Measurements from ENCODE around the gene TSC22D2.

Gene TSC22D2

DNA sequence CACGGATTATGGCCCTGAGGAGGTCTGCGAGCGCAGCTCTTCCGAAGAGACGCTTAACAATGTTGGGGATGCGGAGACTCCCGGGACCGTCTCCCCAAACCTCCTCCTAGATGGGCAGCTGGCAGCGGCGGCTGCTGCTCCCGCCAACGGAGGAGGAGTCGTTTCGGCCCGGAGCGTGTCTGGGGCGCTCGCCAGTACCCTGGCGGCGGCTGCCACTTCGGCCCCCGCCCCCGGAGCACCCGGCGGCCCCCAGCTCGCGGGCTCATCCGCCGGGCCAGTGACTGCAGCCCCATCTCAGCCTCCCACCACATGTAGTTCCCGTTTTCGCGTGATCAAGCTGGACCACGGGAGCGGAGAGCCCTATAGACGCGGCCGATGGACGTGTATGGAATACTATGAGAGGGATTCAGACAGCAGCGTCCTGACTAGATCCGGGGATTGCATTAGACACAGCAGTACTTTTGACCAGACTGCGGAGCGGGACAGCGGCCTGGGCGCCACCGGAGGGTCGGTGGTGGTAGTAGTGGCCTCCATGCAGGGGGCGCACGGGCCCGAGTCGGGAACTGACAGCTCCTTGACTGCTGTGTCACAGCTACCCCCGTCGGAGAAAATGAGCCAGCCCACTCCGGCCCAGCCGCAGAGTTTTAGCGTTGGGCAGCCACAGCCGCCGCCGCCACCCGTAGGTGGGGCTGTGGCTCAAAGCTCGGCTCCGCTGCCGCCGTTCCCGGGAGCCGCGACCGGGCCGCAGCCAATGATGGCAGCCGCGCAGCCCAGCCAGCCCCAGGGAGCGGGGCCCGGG lies 1.6 kb downstream of the TSC22D2 start:
- peak; percentile 52 for DNase-seq
- in situ Hi-C loops (cut with HindIII; ENCODE audit: low pct_ligation_motif_present, low pct_unique_long_range_greater_than_20kb, low sequenced_read_pairs) = no loop called here

DNA sequence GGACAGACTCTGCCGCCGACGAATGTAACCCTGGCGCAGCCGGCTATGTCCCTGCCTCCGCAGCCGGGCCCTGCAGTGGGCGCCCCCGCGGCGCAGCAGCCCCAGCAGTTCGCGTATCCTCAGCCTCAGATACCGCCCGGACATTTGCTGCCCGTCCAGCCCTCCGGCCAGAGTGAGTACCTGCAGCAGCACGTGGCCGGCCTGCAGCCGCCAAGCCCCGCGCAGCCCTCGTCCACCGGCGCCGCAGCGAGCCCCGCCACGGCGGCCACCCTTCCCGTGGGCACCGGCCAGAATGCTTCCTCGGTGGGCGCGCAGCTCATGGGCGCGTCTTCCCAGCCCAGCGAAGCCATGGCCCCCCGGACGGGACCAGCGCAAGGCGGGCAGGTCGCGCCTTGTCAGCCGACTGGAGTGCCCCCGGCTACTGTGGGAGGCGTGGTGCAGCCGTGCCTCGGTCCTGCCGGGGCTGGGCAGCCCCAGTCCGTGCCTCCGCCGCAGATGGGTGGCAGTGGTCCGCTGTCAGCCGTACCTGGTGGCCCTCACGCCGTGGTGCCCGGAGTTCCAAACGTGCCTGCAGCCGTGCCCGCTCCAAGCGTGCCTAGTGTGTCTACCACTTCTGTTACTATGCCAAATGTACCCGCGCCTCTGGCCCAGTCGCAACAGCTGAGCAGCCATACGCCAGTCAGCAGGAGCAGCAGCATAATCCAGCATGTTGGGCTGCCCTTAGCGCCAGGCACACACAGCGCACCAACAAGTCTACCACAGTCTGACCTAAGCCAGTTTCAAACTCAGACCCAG lies 2.4 kb downstream of the TSC22D2 start:
- in situ Hi-C loops (cut with HindIII; ENCODE audit: low pct_ligation_motif_present, low pct_unique_long_range_greater_than_20kb, low sequenced_read_pairs) = no loop called here
- DNase-seq = peak; percentile 24

DNA sequence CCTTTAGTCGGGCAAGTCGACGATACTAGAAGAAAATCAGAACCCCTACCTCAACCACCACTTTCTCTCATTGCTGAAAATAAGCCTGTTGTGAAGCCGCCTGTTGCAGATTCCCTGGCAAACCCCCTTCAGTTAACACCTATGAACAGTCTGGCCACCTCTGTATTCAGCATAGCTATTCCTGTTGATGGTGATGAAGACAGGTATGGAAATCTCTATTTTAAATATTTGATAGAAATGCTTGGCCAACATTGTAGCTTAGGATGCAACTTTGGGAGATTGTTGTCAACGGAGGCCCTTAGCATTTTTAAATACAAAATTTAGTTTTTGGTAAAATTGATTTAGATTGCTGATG lies 3.0 kb downstream of the TSC22D2 start:
- no peak for DNase-seq
- in situ Hi-C loops (cut with HindIII; ENCODE audit: low pct_ligation_motif_present, low pct_unique_long_range_greater_than_20kb, low sequenced_read_pairs) = no loop called here

DNA sequence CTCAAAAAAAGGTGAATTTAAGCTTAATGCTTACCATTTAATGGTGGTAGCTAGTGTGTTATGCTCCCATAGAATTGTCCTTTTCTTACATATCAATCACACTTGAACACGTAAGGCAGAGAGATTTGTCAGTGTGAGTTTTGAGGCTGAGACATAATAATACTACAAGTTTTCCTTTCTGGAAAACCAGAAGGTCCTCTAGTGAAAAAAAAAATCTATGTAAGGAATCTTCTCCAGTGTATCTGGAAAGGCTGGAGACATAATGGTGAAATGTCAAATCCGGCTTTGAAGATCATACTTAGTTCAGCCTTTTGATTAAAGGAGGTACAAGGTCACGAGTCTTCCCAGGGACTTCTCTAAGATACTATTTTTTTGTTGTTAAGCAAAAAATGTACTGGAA lies 3.4 kb downstream of the TSC22D2 start:
- no peak for DNase-seq
- in situ Hi-C loops (cut with HindIII; ENCODE audit: low pct_ligation_motif_present, low pct_unique_long_range_greater_than_20kb, low sequenced_read_pairs) = no loop called here

DNA sequence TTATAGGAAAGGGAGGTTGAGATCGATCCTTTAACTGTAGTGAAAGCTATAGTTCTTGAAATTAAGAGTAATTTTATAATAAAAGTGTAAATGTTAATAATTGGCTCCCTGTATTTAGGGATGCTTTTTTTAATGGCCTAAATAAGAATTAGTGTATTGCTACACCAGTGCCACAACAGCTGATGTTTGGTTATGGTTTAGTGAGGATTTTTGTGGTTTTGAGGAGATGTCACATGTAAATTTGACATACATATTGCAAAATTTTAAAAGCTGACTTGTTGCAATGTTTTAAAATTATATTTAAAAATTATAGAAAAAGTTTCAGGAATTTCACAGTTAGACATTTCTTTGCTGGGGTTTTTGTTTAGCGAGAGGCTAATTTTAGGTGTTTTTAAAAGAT lies 3.9 kb downstream of the TSC22D2 start:
- in situ Hi-C loops (cut with HindIII; ENCODE audit: low pct_ligation_motif_present, low pct_unique_long_range_greater_than_20kb, low sequenced_read_pairs) = no loop called here
- DNase-seq = no peak

DNA sequence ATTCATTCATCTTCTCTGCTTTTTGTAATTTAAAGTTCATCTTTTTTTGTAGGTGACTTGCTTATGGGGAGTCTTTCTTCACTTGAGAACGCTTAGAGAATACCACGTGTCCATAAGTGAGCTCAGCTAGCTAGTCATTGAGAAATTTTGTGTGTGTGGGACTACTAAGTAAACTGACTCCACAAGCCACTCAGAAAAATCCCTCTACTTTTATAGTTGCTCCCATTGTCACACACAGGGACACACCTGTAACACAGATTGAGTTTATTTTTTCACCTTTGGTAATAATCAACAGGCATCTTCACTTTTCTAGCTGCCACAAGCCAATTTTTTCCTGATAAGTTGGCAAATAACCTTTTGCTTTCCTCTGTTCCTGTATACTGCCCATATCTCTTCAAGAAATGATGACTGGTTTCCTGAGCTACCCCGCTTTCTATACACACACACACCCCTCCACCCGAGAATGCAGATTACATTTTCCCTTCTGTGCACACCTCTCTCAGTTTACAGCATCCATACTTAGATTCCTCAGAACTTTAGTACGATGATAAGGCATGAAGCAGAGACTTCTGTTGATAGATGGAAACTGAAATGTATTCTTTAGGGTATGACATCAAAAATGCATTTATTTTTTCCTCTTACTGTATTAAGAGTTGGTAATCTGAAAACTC lies 4.6 kb downstream of the TSC22D2 start:
- in situ Hi-C loops (cut with HindIII; ENCODE audit: low pct_ligation_motif_present, low pct_unique_long_range_greater_than_20kb, low sequenced_read_pairs) = no loop called here
- peak; percentile 35 for DNase-seq

DNA sequence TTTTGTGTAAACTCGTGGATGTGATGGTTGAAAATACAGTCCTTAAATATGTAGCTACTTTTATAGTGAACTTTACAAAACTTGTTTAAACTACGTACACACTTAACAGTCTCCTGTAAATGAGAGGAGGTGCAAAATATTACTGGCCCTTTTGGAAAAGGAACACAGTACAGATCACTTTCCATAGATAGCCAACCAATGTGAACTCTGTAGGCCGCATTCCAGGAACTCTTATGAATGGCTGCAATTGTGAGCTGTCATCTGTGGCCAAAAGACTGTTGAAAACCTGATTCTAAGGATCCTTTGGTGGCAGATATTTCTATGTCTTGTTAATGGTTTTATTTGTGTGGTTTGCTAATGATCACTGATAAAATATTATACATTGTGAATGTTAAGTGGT lies 6.2 kb downstream of the TSC22D2 start:
- peak; percentile 32 for DNase-seq
- in situ Hi-C loops (cut with HindIII; ENCODE audit: low pct_ligation_motif_present, low pct_unique_long_range_greater_than_20kb, low sequenced_read_pairs) = no loop called here

DNA sequence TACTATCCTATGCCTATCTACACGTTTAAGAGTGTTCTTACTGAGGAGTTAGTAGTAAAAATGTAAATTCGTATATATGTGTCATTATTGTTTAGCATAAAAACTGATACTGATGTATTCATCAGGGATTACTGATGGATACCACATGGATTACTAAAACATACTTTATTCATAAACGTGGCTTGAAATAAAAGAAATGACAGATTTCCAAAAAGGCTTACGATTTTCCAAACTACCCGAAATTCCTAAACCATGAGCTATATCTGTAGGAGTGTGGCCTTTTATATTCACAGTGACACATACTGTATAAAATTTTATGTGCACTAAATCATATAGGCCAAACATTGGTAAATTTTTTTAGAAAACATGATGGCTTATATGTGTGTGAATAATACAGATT lies 6.9 kb downstream of the TSC22D2 start:
- in situ Hi-C loops (cut with HindIII; ENCODE audit: low pct_ligation_motif_present, low pct_unique_long_range_greater_than_20kb, low sequenced_read_pairs) = no loop called here
- DNase-seq = no peak

DNA sequence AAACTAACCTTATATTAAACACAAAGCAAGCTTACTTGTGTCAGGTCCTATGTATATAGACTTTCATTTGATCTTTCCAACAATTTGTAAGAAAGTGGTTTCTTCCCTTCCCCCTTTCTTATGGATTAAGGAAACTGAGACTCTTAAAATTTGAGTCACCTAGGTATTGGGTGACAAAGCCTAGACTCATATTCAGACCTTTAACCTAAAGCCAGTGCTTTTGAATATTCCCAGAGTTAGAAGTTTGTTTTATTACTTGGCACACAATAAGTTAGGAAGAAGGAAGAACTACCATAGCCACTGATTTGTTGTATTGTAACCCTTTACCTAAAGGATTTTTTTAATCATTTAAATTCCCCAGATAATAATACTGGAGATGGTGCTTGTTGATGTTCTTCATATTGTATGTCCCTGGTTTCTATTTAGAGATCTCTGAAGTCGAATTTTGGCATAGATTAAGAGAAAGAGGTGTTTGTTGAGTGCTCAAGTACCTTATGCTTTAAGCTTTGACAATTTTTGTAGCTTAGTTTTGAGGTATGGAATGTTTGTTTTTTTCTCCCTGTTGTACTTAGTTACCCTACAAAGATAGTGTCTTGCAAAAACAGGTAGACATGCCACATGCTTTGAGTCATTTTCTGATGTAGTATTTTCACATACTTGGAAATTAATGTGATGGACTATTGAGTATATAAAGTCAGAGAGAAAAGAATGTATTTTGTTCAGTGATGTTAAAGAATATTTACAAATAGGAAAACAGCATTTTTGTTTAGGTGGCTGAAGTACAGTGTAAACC lies 11.2 kb downstream of the TSC22D2 start:
- in situ Hi-C loops (cut with HindIII; ENCODE audit: low pct_ligation_motif_present, low pct_unique_long_range_greater_than_20kb, low sequenced_read_pairs) = no loop called here
- DNase-seq = no peak

DNA sequence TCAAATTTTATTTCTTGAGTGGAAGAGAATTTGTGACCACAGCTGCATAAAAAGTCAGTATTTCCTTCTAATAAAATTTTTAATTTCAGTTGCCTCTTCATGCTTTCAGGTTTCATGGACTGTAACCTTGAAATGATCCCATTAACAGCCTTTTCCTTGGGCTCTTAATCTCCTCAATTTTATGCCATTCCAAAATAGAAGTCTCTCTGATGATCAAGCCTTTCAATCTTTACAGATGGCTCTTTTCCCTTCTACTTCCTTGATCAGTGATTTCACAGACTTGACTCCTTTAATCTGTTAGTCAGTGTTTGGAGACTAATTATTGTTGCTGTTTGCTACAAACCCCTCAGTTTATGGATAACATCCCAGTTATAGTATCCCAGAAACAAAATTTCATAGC lies 11.9 kb downstream of the TSC22D2 start:
- in situ Hi-C loops (cut with HindIII; ENCODE audit: low pct_ligation_motif_present, low pct_unique_long_range_greater_than_20kb, low sequenced_read_pairs) = no loop called here
- no peak for DNase-seq

DNA sequence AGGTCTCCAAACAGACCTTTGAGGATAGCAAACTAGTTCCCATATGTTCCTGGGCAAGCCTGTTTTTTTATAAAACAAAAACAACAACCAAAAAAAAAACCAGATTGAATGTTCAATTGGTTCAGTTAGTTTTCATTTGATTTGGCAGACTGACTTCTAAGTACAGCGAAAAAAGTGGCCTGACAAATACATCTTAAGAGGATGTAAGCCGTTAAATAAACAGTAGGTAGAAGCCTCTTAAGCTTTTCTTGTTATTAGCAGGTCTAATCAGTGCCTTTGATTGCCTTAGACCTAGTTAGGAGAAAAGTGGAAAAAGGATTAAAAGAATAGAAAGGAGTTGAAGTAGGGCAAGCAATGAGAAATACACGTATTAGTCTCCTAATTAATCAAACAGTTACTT lies 13.2 kb downstream of the TSC22D2 start:
- DNase-seq = no peak
- in situ Hi-C loops (cut with HindIII; ENCODE audit: low pct_ligation_motif_present, low pct_unique_long_range_greater_than_20kb, low sequenced_read_pairs) = no loop called here

DNA sequence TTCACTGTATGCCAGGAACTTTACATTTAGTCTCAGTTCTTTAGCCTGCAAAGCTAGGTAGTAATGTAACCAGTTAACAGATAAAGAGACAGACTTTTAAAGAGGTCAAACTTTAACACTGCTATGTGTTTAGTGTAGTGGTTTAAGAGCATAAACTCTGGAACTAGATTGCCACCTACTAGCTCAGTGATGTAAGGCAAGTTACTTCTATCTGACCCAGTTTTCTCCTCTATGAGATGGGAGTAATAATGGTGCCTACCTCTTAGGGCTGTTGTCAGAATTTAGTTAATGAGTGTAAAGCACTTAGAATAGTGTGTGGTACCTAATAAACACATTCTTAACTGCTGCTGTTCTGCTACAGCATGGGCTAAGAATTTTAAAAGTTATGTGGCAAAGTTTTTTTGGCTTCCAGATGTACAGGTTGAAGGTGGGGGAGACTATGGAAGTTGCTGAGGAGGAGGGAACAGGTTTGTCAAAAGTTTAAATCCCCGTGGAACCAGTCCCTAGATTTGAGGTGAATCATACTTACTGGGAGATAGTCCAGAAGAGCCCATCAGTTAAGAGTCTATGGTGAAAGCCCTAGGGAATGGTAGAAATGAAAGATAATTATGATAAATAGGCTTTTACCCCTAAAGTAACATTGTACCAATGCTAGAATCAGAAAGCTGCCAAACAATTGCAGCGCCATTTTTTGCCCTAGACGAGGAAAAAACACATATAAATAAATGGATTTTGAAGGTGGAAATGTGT lies 13.9 kb downstream of the TSC22D2 start:
- no peak for DNase-seq
- in situ Hi-C loops (cut with HindIII; ENCODE audit: low pct_ligation_motif_present, low pct_unique_long_range_greater_than_20kb, low sequenced_read_pairs) = no loop called here

DNA sequence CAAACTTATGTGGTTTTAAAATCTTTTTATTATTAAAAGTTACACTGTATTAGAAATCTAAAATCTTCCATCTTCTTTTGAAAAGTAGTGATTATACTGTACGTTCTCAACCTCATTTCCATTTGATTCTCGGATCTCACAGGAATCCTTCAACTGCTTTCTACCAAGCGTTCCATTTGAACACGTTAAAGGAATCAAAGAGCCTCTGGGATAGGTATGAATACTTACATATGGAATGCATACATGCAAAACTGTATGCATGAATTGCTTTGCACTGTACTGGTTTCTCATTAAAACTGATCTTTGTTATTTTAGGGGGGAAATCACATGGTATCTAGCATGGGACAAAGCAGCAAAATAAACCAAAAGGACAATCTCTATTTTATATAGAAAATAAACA lies 14.8 kb downstream of the TSC22D2 start:
- in situ Hi-C loops (cut with HindIII; ENCODE audit: low pct_ligation_motif_present, low pct_unique_long_range_greater_than_20kb, low sequenced_read_pairs) = no loop called here

DNA sequence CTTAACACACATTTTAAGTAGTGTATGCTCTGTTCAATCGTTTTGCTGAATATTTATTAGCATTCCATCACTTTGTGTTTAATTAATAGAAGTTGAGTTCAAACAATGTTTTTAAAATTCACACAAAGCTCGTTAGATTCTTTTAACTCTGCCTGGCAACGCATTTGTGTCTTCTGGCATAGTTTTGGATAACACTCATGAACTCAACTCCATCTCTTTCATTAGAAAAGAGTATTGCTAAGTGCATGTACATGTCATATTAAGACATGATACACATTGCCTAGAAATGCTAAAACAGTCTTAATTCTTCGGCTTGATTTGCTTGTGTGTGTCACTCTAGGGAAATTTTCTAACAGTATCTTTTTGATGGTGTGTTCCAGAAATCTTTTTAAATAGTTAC lies 15.7 kb downstream of the TSC22D2 start:
- in situ Hi-C loops (cut with HindIII; ENCODE audit: low pct_ligation_motif_present, low pct_unique_long_range_greater_than_20kb, low sequenced_read_pairs) = no loop called here

More for the DNA sequence above, 14.8 kb downstream of the TSC22D2 start:
- DNase-seq = no peak

DNA sequence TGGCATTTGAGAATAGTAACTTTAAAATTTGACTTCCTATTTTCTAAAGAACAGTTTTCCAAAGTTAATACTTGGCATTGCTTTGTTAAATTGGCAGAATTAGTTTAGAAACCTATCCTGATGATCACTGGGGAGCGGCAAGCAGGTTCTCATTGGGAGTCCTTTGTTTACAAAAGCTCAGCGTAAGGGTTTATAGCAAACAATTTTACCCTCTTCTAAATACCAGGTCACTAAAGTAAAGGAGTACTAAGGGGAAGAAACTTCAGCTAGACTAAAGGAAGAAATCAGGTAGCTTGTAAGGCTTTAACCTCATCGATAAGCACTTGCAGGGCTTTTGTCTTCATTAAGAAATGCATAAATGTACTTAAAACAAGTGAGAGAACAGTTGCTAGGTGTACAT lies 18.2 kb downstream of the TSC22D2 start:
- in situ Hi-C loops (cut with HindIII; ENCODE audit: low pct_ligation_motif_present, low pct_unique_long_range_greater_than_20kb, low sequenced_read_pairs) = no loop called here

More for the DNA sequence above, 15.7 kb downstream of the TSC22D2 start:
- no peak for DNase-seq

DNA sequence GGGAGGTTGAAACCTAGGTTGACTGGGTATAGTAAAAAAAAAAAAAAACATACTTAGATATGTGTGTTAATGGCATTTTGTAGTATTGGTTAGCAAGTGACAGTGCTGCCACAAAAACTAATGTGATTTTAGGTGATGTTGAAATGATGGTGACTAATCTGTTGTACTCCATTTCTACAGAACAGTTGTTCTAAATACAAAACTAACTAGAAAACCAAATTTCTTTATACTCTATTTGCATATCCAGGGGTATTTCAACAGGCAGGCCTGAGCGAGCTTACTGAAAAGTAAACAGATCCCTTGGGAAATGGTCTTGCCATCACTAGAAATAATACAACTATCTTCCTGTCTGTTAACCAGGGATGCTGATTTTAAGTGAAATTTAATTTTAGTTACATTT lies 20.5 kb downstream of the TSC22D2 start:
- DNase-seq = no peak
- in situ Hi-C loops (cut with HindIII; ENCODE audit: low pct_ligation_motif_present, low pct_unique_long_range_greater_than_20kb, low sequenced_read_pairs) = no loop called here

More for the DNA sequence above, 18.2 kb downstream of the TSC22D2 start:
- no peak for DNase-seq

DNA sequence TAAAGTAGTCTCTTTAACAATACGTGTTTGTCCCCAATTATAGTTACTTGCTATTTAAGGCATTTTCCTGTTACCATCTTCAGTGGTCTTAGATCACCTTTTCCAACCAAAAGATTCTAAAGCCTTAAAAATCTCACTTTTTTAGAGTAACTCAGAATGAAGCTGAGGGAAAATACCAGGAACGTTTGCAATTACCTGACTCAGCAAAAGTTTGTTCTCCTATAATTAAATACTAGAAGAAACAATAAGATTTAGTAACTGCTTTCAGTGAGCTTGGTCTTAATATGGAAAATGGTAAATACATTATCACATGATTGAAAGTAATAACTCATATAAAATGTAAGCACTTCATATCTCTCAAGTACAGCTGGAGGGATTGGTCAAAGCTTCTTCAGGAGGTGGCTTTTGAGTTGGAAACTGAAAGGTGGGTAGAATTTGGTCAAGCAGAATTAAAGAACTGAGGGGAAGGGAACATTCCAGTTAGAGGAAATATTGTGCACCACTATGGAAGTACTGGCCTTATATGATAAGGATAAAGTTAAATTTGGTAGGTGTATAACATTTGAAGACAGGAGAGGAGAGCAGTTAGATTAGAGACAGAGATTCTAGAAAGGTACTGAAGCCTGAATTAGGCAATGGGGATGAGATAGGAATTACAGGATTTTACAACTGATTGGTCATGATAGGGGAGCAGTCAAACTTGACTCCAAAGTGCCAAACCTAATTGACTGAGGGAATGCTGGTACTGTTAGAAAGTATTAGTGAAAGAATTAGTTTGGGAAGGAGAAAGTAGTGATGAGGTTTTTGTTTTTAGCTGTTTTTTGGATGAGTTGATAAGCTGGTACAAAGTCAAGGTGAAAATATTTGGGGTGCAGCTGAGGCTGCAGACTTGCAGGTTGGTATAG lies 21.9 kb downstream of the TSC22D2 start:
- in situ Hi-C loops (cut with HindIII; ENCODE audit: low pct_ligation_motif_present, low pct_unique_long_range_greater_than_20kb, low sequenced_read_pairs) = no loop called here
- no peak for DNase-seq
